Bronchial epithelial cell (primary cell): ENCODE data around the gene ZNF768. TPM values are rescaled to one million over a fixed set of nuclear protein-coding genes. Genes with fewer than 3 reads are reported as not detected.
A peak's percentile ranks its signal among the peaks of the same experiment; 100 is the strongest.

ENCODE experiments used
- DNase-seq: peaks from one replicate; pipeline ENCODE4 v3.0.0-alpha.2; 2010; ENCODE audit warnings: low read depth
- FAIRE-seq: peaks from 2 replicates; lab custom pipeline; 2011; peaks lifted over from hg19 to GRCh38; lab: Jason Lieb, UNC
- H3K27me3 ChIP-seq: 2 replicates; pipeline ENCODE4 v1.5.1; 2011; ENCODE audit warnings: low read length; ENCODE audit not compliant: control insufficient read depth, insufficient read depth
- H3K36me3 ChIP-seq: 2 replicates; pipeline ENCODE4 v1.5.1; 2011; ENCODE audit warnings: low read length; ENCODE audit not compliant: control insufficient read depth, insufficient read depth
- H3K4me3 ChIP-seq: 2 replicates; pipeline ENCODE4 v1.5.1; 2011; ENCODE audit warnings: mild to moderate bottlenecking, low read depth, low read length, control low read depth
- total RNA-seq: library from RNA; depleted of rRNA; stranded (reverse); fragments of >200 nt; gene quantifications from 2 replicates; pipeline ENCODE4 v1.2.1, GENCODE V29; 2014
- TF ChIP-seq, protein P1 (sequence below): IDR thresholded peaks from 2 replicates; pipeline ENCODE4 v1.5.1; 2011; ENCODE audit warnings: mild to moderate bottlenecking, moderate library complexity, low read length, control low read depth, inconsistent platforms; ENCODE audit not compliant: insufficient read depth, severe bottlenecking

Gene ZNF768
- total RNA-seq, 1 donor from 2014 or later, result 19.7 TPM

DNA sequence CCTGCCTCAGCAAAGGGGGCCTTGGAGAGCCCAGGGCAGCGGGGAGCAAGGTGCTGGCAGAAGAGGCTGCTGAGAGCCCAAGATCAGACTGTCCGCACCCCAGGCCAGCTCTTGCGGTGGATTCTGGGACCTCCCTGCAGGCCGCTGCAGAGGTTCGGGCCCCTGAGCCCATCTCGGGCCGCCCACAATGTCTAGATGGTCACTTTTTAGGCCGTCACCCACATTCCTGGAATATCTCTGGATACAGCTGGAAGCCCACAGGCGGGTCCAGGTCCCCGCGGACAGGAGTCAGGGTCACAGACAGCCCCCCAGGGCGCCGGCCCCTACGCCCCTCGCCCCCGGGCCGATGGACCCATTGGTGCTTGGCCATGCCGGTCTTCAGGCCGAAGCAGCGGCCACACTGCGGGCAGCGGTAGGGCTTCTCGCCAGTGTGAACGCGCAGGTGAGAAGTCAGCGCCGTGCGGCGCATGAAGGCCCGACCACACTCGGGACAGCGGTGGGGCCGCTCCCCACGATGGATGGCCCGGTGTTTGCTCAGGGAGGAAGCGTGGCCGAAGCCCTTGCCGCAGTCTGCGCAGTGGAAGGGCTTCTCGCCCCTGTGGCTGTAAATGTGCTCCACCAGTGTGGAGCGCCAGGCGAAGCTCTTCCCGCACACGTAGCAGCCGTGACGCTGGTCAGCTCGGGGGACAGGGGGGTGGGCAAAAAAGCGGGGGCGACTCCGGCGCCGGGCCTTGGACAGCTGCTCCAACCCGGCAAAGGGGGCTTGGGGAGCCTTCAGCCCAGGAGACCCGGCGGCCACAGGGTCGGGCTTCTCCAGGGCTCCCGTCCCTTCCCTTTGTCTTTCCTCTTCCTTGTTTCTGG lies 6.1 kb upstream of the ZNF768 start:
- no peak overlapping the region for H3K4me3 ChIP-seq
- DNase-seq, result no peak
- no peaks in the 10 kb centered on the region for H3K27me3 ChIP-seq
- peaks cover 8% of the 10 kb centered on the region for H3K36me3 ChIP-seq
- TF ChIP-seq, protein P1, sequence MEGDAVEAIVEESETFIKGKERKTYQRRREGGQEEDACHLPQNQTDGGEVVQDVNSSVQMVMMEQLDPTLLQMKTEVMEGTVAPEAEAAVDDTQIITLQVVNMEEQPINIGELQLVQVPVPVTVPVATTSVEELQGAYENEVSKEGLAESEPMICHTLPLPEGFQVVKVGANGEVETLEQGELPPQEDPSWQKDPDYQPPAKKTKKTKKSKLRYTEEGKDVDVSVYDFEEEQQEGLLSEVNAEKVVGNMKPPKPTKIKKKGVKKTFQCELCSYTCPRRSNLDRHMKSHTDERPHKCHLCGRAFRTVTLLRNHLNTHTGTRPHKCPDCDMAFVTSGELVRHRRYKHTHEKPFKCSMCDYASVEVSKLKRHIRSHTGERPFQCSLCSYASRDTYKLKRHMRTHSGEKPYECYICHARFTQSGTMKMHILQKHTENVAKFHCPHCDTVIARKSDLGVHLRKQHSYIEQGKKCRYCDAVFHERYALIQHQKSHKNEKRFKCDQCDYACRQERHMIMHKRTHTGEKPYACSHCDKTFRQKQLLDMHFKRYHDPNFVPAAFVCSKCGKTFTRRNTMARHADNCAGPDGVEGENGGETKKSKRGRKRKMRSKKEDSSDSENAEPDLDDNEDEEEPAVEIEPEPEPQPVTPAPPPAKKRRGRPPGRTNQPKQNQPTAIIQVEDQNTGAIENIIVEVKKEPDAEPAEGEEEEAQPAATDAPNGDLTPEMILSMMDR, result no peak
- no peak for FAIRE-seq

DNA sequence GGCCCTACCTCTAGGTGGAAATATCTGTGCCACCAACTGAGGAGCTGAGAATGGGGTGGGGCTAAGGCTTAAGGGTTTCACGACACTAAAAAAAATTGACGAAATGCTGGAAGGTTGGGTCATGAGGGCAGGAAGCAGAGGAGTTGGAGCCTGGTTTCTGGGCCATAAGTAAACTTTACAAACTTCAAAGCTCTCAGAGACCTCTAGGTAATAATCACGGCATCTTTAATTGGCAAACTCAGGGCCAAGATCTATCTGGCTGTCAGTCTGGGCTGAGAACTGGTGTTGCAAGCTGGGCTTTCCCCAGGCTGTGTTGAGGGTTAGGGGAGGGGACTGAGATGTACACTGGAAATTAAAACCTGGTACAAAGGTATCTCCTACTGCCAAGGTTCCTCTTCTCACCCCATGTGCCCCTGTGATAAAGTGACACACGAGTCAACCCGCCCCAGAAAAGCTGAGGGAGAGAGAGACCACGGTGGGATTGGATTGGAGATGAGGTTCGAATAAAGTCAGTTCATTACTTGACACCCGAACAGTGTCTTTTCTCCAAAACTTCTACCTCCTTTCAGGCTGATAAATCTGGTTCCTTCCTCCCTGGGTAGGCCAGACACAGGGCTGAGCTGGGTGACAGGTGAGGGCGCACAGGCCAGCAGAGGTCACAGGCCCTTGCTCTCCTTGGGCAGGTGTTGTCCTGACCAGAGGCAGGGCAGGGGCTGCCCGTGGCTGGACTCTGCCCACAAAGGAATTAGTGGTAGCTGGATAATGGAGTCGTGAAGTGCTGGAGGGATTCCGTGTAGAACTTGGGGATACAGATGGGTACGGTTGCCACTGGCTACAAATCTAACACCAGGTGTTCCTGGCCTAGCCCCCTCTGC lies 4.0 kb upstream of the ZNF768 start:
- DNase-seq (no peak), FAIRE-seq (no peak)
- TF ChIP-seq, protein P1, result no peak
- no peak overlapping the region for H3K4me3 ChIP-seq
- no peaks in the 10 kb centered on the region for H3K27me3 ChIP-seq
- H3K36me3 ChIP-seq, result peaks cover 8% of the 10 kb centered on the region

DNA sequence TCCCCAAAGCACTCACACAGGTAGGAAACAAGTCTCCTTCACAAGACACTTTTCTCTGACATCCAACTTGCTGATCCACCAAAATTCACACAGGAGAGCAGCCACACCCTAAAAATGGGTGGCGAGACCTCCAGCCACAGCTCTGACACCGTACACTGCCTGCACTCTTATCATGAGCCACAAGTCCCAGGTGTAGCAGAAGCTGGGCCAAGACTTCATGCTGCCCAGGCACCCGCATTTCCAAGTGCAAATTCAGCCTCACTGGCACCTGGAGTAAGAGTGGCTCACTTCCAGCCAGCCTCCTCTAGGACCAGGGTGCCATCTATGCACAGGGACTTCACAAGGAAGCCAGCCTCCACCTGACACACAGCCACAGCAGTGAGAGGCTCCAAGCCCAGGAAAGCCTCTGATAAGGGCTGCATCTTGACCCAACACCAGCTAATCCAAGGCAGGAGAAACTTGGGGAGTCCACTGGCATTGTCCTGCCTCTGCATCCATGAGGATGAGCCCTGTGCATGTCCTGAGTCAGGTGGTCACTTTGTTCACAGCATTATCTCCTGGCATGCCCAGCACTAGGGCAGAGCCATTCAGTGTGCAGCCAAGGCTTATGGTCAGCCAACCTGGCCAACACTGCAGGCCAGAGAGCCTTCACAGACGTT lies 2.6 kb upstream of the ZNF768 start:
- FAIRE-seq (no peak), DNase-seq (no peak)
- Histone ChIP-seq H3K36me3 (peaks cover 11% of the 10 kb centered on the region), H3K27me3 (no peaks in the 10 kb centered on the region), H3K4me3 (no peak overlapping the region)
- TF ChIP-seq, protein P1, result no peak

DNA sequence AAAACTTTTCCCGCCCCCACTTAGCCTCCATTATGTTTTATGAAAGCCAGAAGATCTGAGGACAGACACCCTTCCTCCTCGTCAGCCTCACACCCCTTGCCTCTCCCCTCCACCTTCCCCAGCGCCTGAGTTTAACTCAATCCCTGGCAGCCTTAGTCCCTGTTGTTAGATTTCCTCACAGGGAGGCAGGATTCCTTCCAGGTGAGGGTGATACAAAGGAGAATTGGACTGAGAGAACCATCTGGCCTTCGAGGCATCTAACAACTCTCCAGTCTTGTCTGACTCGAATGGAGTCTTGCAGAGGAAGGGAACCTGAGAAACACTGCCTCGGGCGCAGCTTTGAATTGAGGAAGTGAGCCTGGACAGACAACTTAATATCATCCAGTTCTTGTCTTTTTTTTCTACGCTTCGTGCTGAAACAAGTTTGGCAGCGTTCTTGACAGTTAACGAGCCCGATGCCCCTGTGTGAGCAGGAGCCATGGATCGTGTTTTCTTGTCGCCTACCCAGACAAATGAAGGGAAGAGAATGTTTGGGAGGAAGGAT lies 1.3 kb upstream of the ZNF768 start:
- peak; percentile 90 for DNase-seq
- FAIRE-seq, result no peak
- TF ChIP-seq, protein P1, result no peak
- H3K4me3 ChIP-seq, result peak overlapping the region; percentile 80
- no peaks in the 10 kb centered on the region for H3K27me3 ChIP-seq
- peaks cover 10% of the 10 kb centered on the region for H3K36me3 ChIP-seq

DNA sequence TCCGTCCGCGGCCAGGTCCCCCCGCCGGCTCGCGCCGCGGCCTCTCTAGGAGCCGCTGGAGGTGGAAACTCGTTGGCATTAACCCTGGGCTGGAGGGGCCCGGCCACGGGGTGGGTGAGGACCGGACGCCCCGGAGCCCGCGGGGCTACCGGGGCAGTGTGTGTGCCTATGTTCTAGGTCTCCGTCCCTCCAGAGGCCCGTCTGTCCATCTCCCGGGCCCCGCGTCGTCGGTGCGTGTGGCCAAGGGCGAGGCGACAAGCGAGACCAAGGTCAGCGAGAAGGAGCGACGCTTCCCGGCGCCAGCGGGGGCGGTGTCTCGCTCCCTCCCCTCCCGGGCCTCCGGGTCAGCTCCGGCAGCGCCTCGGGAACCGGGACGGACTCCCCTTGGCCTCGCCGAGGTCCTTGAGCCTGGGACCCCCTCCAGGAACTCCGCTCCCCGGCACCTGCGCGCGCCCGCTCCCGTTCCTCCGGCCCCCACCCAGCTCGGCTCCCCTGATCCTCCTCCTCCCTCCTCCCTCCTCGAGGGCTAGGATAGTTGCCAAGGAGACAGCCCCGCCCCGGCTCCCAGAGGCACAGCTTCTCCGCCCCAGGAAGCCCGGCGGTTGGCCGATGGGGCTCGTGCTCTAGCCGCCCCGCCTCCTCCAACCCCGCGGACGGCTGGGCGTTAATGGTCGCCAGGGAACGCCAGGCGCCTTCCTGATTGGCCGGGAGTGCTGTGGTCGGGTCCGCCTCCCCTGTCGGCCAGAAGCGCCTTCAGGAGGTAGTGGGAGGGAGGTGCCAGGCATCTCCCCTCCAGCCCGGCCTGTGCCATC lies 663 bp upstream of the ZNF768 start:
- peak; percentile 89 for DNase-seq
- FAIRE-seq, result no peak
- TF ChIP-seq, protein P1, result peak; percentile 50

More for the DNA sequence above, 663 bp upstream of the ZNF768 start:
- H3K27me3 ChIP-seq, result no peaks in the 10 kb centered on the region
- peak overlapping the region; percentile 80 for H3K4me3 ChIP-seq
- H3K36me3 ChIP-seq, result peaks cover 6% of the 10 kb centered on the region
